ENCODE data around the gene FAM180A.

GRCh38 chr7:135742371-135742770 lies 6.2 kb downstream of the FAM180A start:
- TF ChIP-seq CTCF (IDR thresholded peaks at IDR 0.05; ENCODE audit: insufficient read depth, low read length) (no peak), REST (IDR thresholded peaks at IDR 0.05; ENCODE audit: insufficient replicate concordance, low read depth) (no peak), POLR2AphosphoS5 (IDR thresholded peaks at IDR 0.05; ENCODE audit: low read depth) (no peak), GABPA (IDR thresholded peaks at IDR 0.05; ENCODE audit: low read depth) (no peak), SPI1 (IDR thresholded peaks at IDR 0.05; ENCODE audit: borderline replicate concordance, low read depth) (no peak)

All from HL-60 (cell line).